Measurements from ENCODE around the gene ZNF816.

Gene ZNF816

DNA sequence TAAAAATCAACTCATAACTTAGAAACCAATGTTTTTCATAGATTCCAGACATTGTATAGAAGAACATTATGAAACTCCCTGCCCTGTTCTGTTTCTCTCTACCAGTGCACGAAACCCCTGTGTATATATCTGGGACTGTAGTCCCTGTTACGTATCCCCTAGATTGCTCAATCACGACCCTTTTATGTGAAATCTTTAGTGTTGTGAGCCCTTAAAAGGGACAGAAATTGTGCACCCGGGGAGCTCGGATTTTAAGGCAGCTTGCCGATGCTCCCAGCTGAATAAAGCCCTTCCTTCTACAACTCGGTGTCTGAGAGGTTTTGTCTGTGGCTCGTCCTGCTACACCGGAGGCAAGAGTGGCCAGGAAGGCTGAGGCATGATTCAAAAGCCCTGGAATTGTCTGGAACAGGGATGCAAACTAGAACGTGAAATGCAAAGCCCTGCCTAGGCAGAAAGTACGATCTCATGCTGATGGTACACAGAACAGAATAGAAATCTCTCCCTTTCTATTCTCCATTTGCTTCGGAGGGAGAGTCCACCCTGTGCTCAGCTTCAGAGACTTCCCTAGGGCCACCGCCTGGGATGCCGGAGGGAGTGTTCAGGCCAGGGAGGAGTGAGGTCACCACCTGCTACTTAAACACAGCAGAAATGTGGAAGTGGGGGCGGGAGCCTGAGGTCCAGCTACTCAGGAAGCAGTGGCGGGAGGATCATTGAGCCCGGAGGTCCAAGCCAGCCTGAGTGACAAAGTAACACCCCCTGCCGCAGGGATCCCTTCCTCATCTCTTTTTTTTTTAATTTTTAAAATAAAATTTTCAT lies 38.7 kb downstream of the ZNF816 start:
- no peak for TF ChIP-seq CTCF (IDR thresholded peaks at IDR 0.05)

DNA sequence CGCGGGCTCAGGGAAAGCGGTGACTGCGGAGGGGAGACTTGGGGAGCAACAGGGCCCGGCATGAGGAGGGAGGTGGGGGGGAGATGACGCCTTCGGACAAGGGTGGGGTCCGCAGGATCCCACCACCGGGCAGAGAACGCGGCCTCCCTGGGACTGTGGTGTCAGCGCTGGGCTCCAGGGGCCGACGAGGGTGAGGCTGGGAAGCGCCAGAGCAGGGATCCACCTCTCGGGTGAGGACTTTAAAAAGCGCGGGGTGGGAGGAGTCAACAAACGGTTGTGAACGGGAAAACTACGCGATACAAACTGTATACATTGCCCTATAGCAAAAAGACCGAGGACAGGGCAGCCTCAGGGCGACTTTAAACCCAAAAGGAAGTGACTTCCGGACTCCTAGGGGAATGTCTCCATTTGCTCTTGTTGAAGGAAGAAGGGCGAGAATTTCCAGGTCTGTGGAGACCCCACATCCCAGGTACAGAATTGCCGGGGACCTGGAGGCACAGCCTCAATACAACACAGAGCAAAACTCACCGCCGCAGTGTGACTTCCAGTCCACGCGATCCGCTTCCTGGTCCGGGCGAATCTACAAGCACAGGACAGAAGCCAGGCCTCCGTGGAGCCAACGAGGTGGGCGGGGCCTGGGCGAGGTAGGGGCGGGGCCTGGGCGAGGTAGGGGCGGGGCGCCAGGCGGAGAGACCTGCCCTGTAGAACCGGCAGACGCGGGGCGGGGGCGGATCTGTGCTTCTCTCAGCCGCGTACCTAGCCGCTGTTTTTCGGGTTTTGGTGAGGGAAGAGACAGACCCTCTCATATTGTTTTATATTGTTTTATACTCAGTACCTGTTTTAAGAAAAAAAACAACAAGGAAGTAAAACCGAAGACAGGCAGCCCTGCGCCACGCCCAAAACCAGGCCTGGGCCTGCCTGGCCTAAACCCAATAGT lies 39.6 kb downstream of the ZNF816 start, which contains the start of gene ZNF888:
TSS of gene ZNF888 (minus strand) at position 588 of the 937 bp plus-strand sequence. CDS start 5,555 bp downstream, outside the sequence.
- TF ChIP-seq CTCF (IDR thresholded peaks at IDR 0.05) = no peak

DNA sequence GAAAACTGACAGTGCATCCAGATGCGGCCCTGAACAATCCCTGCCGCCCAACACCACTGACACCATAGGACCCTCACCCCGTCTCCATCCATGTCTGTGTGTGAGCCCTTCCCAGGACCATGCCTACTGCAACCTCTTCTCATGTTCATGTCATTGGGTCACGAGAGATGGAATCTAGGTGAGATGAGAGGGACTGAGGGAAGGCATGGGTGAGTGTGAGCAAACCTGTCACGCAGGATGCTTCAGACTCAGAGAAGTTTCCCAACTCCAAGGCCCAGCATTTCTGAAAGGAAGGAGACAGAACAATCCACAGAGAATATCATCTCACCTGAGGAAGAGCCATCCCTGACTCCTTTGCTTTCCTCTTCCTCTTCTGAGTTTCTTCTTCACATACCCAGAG lies 45.1 kb downstream of the ZNF816 start:
- no peak for TF ChIP-seq CTCF (IDR thresholded peaks at IDR 0.05)

- TF ChIP-seq CTCF (IDR thresholded peaks at IDR 0.05) = no peak
Observed at GRCh38 chr19:52910648-52911047, 52.0 kb downstream of the ZNF816 start.

- no peak for TF ChIP-seq CTCF (IDR thresholded peaks at IDR 0.05)
Observed at GRCh38 chr19:52901842-52902241, 60.8 kb downstream of the ZNF816 start.

All from LNCAP (cell line).